WTC11 (cell line): ENCODE measurements around the gene TTC39A. TPM values are rescaled to one million over a fixed set of nuclear protein-coding genes. Genes with fewer than 3 reads are reported as not detected.

ENCODE experiments used
- ATAC-seq: fragments of 200-7000 bp; cut with Tn5 transposase; 2 replicates; pipeline ENCODE4 v1.10.0; 2021; ENCODE audit warnings: mild to moderate bottlenecking, moderate library complexity
- CTCF ChIA-PET: fragments of 300-600 bp; sonication (Branson Sonifier 250); formaldehyde crosslinking; loops from one replicate; lab custom pipeline; 2021; ENCODE audit warnings: antibody characterized with exemption; lab: Charles Lee
- POLR2A ChIA-PET: fragments of 350-600 bp; sonication (Branson Sonifier 250); formaldehyde crosslinking; loops from one replicate; lab custom pipeline; 2021; ENCODE audit warnings: antibody characterized with exemption; lab: Charles Lee
- DNase-seq: peaks from one replicate; pipeline ENCODE4 v3.0.0; 2021; ENCODE audit warnings: low spot score
- H3K27ac Mint-ChIP-seq: 2 replicates; pipeline ENCODE4 v1.8.0; 2021; ENCODE audit warnings: mixed read lengths
- H3K27me3 Mint-ChIP-seq: 2 replicates; pipeline ENCODE4 v1.8.0; 2021; ENCODE audit warnings: low read depth, mild to moderate bottlenecking, moderate library complexity, mixed read lengths
- H3K36me3 Mint-ChIP-seq: 2 replicates; pipeline ENCODE4 v1.8.0; 2021; ENCODE audit warnings: mixed read lengths
- H3K4me1 Mint-ChIP-seq: 2 replicates; pipeline ENCODE4 v1.8.0; 2022; ENCODE audit warnings: mixed read lengths
- H3K4me3 Mint-ChIP-seq: 2 replicates; pipeline ENCODE4 v1.8.0; 2021; ENCODE audit warnings: mild to moderate bottlenecking, moderate library complexity, mixed read lengths
- H3K9me3 Mint-ChIP-seq: 2 replicates; pipeline ENCODE4 v1.8.0; 2021; ENCODE audit warnings: mixed read lengths
- CREM ChIP-seq: sonication (generic); formaldehyde crosslinking; IDR thresholded peaks from 2 replicates; pipeline ENCODE4 v1.8.1; 2022; ENCODE audit warnings: mild to moderate bottlenecking, missing genetic modification reagents, moderate library complexity
- ESRRA ChIP-seq: sonication (generic); formaldehyde crosslinking; IDR thresholded peaks from 2 replicates; pipeline ENCODE4 v1.8.1; 2022; ENCODE audit warnings: mild to moderate bottlenecking, missing genetic modification reagents, borderline replicate concordance
- GRHL2 ChIP-seq: fragments of 250-450 bp; sonication (Bioruptor Pico); IDR thresholded peaks from 2 replicates; pipeline ENCODE4 v1.8.0; 2022; ENCODE audit warnings: mild to moderate bottlenecking, moderate library complexity; ENCODE audit not compliant: insufficient replicate concordance, severe bottlenecking
- HMGA2 ChIP-seq: fragments of 250-450 bp; sonication (Bioruptor Pico); IDR thresholded peaks from 2 replicates; pipeline ENCODE4 v1.4.0; 2021; ENCODE audit warnings: mild to moderate bottlenecking, moderate library complexity
- JAZF1 ChIP-seq: fragments of 250-450 bp; sonication (Bioruptor Pico); IDR thresholded peaks from 2 replicates; pipeline ENCODE4 v1.9.0; 2021; ENCODE audit warnings: moderate library complexity, mild to moderate bottlenecking, inconsistent platforms
- JUN ChIP-seq: sonication (generic); formaldehyde crosslinking; IDR thresholded peaks from 2 replicates; pipeline ENCODE4 v1.8.0; 2023; ENCODE audit warnings: mild to moderate bottlenecking, missing genetic modification reagents
- KAT7 ChIP-seq: sonication (generic); formaldehyde crosslinking; IDR thresholded peaks from 2 replicates; pipeline ENCODE4 v1.8.1; 2023; ENCODE audit warnings: missing genetic modification reagents, mild to moderate bottlenecking, borderline replicate concordance
- NFYB ChIP-seq: sonication (generic); formaldehyde crosslinking; conservative IDR thresholded peaks from 2 replicates; pipeline ENCODE4 v1.8.0; 2022; ENCODE audit warnings: low read depth, missing genetic modification reagents
- PRRX2 ChIP-seq: fragments of 250-450 bp; sonication (Bioruptor Pico); IDR thresholded peaks from 2 replicates; pipeline ENCODE4 v1.8.0; 2021; ENCODE audit warnings: mild to moderate bottlenecking
- RORB ChIP-seq: fragments of 250-450 bp; sonication (Bioruptor Pico); IDR thresholded peaks from 2 replicates; pipeline ENCODE4 v1.9.0; 2021; ENCODE audit warnings: mild to moderate bottlenecking
- SMAD4 ChIP-seq: sonication (generic); formaldehyde crosslinking; IDR thresholded peaks from 2 replicates; pipeline ENCODE4 v1.8.0; 2022; ENCODE audit warnings: mild to moderate bottlenecking, missing genetic modification reagents
- SOX15 ChIP-seq: fragments of 250-450 bp; sonication (Bioruptor Pico); IDR thresholded peaks from 2 replicates; pipeline ENCODE4 v1.9.0; 2021; ENCODE audit warnings: mild to moderate bottlenecking
- TEAD4 ChIP-seq: sonication (generic); formaldehyde crosslinking; IDR thresholded peaks from 2 replicates; pipeline ENCODE4 v1.8.0; 2022; ENCODE audit warnings: mild to moderate bottlenecking, missing genetic modification reagents
- USF2 ChIP-seq: sonication (generic); formaldehyde crosslinking; IDR thresholded peaks from 2 replicates; pipeline ENCODE4 v1.8.1; 2023; ENCODE audit warnings: mild to moderate bottlenecking, missing genetic modification reagents, moderate library complexity
- ZBTB21 ChIP-seq: sonication (generic); formaldehyde crosslinking; IDR thresholded peaks from 2 replicates; pipeline ENCODE4 v1.8.1; 2023; ENCODE audit warnings: mild to moderate bottlenecking, missing genetic modification reagents, borderline replicate concordance
- ZNF121 ChIP-seq: sonication (generic); formaldehyde crosslinking; IDR thresholded peaks from 2 replicates; pipeline ENCODE4 v1.8.0; 2023; ENCODE audit warnings: missing genetic modification reagents
- ZNF425 ChIP-seq: fragments of 250-450 bp; sonication (Bioruptor Pico); conservative IDR thresholded peaks from 2 replicates; pipeline ENCODE4 v1.9.0; 2021; ENCODE audit warnings: mild to moderate bottlenecking
- total RNA-seq: library from RNA; stranded (reverse); gene quantifications from 3 replicates; pipeline ENCODE4 v1.2.3, GENCODE V29; 2021
- TF ChIP-seq, protein P1 (sequence below): sonication (generic); formaldehyde crosslinking; IDR thresholded peaks from 2 replicates; pipeline ENCODE4 v1.8.1; 2022; ENCODE audit warnings: low read depth, mild to moderate bottlenecking, moderate library complexity, missing genetic modification reagents, borderline replicate concordance
- TF ChIP-seq, protein P2 (sequence below): sonication (generic); formaldehyde crosslinking; IDR thresholded peaks from 2 replicates; pipeline ENCODE4 v1.8.1; 2023; ENCODE audit warnings: mild to moderate bottlenecking, missing genetic modification reagents, borderline replicate concordance
- TF ChIP-seq, protein P3 (sequence below): sonication (generic); formaldehyde crosslinking; IDR thresholded peaks from 2 replicates; pipeline ENCODE4 v1.8.0; 2022; ENCODE audit warnings: mild to moderate bottlenecking, missing genetic modification reagents

TTC39A gene
- total RNA-seq, 1 experiment from 2014 or later = 3.4 TPM

- Mint-ChIP-seq H3K4me1 (peaks cover 19% of the 10 kb centered on the region), H3K4me3 (no peak overlapping the region), H3K9me3 (no peaks in the 10 kb centered on the region), H3K27me3 (no peaks in the 10 kb centered on the region), H3K36me3 (peaks cover 17% of the 10 kb centered on the region), H3K27ac (no peak overlapping the region)
- DNase-seq (no peak), ATAC-seq (no peak)
- POLR2A ChIA-PET = no interaction called here
- CTCF ChIA-PET = interaction anchor here (1.1 kb wide), 1 partner anchor 28 kb away, joined by 6 read pairs; no protein-coding TSS in a partner anchor
- TF ChIP-seq, protein P1, sequence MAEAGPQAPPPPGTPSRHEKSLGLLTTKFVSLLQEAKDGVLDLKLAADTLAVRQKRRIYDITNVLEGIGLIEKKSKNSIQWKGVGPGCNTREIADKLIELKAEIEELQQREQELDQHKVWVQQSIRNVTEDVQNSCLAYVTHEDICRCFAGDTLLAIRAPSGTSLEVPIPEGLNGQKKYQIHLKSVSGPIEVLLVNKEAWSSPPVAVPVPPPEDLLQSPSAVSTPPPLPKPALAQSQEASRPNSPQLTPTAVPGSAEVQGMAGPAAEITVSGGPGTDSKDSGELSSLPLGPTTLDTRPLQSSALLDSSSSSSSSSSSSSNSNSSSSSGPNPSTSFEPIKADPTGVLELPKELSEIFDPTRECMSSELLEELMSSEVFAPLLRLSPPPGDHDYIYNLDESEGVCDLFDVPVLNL (CRISPR knock-in tag) = no peak
- TF ChIP-seq ZNF121 (no peak), USF2 (CRISPR knock-in tag) (no peak)
Observed at GRCh38 chr1:51268634-51269033, 61.7 kb downstream of the TTC39A start.

DNA sequence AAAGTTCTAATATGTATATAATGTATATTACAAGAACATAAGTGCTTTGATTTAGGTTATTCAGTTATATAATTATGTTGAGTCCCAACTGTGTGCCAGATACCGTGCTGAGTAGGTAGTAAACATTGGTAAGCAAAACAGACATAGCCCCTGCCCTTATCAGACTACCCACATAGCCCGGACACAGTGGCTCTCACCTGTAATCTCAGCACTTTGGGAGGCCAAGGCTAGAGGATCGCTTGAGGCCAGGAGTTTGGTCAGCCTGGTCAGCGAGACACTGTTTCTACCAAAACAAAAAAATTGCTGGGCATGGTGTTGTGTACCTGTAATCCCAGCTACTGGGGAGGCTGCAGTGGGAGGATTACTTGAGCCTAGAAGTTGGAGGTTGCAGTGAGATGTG lies 63.6 kb downstream of the TTC39A start:
- no peak overlapping the region for H3K4me3 Mint-ChIP-seq
- no peak for ATAC-seq
- H3K4me1 Mint-ChIP-seq = peaks cover 22% of the 10 kb centered on the region
- ChIA-PET CTCF (interaction anchor here (1.5 kb wide), 1 partner anchor 30 kb away, joined by 4 read pairs; no protein-coding TSS in a partner anchor), POLR2A (no interaction called here)
- no peak for TF ChIP-seq CREM (CRISPR knock-in tag)
- H3K27me3 Mint-ChIP-seq = no peaks in the 10 kb centered on the region
- H3K9me3 Mint-ChIP-seq = no peaks in the 10 kb centered on the region
- peaks cover 13% of the 10 kb centered on the region for H3K36me3 Mint-ChIP-seq
- H3K27ac Mint-ChIP-seq = no peak overlapping the region
- DNase-seq = no peak

- peaks cover 22% of the 10 kb centered on the region for H3K4me1 Mint-ChIP-seq
- no peak for ATAC-seq
- no peaks in the 10 kb centered on the region for H3K9me3 Mint-ChIP-seq
- no peak for DNase-seq
- no peak overlapping the region for H3K4me3 Mint-ChIP-seq
- H3K27ac Mint-ChIP-seq = no peak overlapping the region
- CTCF ChIA-PET = interaction anchor here (1.5 kb wide), 1 partner anchor 30 kb away, joined by 4 read pairs; no protein-coding TSS in a partner anchor
- POLR2A ChIA-PET = no interaction called here
- H3K27me3 Mint-ChIP-seq = no peaks in the 10 kb centered on the region
- H3K36me3 Mint-ChIP-seq = peaks cover 12% of the 10 kb centered on the region
- TF ChIP-seq ZNF425 (CRISPR knock-in tag) = no peak
- TF ChIP-seq RORB (CRISPR knock-in tag) = no peak
- TF ChIP-seq, protein P2, sequence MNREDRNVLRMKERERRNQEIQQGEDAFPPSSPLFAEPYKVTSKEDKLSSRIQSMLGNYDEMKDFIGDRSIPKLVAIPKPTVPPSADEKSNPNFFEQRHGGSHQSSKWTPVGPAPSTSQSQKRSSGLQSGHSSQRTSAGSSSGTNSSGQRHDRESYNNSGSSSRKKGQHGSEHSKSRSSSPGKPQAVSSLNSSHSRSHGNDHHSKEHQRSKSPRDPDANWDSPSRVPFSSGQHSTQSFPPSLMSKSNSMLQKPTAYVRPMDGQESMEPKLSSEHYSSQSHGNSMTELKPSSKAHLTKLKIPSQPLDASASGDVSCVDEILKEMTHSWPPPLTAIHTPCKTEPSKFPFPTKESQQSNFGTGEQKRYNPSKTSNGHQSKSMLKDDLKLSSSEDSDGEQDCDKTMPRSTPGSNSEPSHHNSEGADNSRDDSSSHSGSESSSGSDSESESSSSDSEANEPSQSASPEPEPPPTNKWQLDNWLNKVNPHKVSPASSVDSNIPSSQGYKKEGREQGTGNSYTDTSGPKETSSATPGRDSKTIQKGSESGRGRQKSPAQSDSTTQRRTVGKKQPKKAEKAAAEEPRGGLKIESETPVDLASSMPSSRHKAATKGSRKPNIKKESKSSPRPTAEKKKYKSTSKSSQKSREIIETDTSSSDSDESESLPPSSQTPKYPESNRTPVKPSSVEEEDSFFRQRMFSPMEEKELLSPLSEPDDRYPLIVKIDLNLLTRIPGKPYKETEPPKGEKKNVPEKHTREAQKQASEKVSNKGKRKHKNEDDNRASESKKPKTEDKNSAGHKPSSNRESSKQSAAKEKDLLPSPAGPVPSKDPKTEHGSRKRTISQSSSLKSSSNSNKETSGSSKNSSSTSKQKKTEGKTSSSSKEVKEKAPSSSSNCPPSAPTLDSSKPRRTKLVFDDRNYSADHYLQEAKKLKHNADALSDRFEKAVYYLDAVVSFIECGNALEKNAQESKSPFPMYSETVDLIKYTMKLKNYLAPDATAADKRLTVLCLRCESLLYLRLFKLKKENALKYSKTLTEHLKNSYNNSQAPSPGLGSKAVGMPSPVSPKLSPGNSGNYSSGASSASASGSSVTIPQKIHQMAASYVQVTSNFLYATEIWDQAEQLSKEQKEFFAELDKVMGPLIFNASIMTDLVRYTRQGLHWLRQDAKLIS (CRISPR knock-in tag) = no peak
- TF ChIP-seq, protein P3, sequence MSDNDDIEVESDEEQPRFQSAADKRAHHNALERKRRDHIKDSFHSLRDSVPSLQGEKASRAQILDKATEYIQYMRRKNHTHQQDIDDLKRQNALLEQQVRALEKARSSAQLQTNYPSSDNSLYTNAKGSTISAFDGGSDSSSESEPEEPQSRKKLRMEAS (CRISPR knock-in tag) = no peak
- no peak for TF ChIP-seq ESRRA (CRISPR knock-in tag)
- no peak for TF ChIP-seq GRHL2 (CRISPR knock-in tag)
- no peak for TF ChIP-seq PRRX2
- TF ChIP-seq NFYB (CRISPR knock-in tag) = no peak
- no peak for TF ChIP-seq SOX15 (CRISPR knock-in tag)
- TF ChIP-seq JAZF1 (CRISPR knock-in tag) = no peak
- no peak for TF ChIP-seq SMAD4
- TF ChIP-seq TEAD4 (CRISPR knock-in tag) = no peak
- TF ChIP-seq JUN (CRISPR knock-in tag) = no peak
- TF ChIP-seq ZBTB21 (CRISPR knock-in tag) = no peak
- TF ChIP-seq KAT7 (CRISPR knock-in tag) = no peak
- no peak for TF ChIP-seq HMGA2 (CRISPR knock-in tag)
Observed at GRCh38 chr1:51266181-51266580, 64.2 kb downstream of the TTC39A start.
